Ascending aorta (tissue), 1 donor: ENCODE results near the gene TSEN2. TPM values are rescaled to one million over a fixed set of nuclear protein-coding genes. Genes with fewer than 3 reads are reported as not detected.

Experiments used
- total RNA-seq: library from RNA; depleted of rRNA; stranded (reverse); fragments of >200 nt; gene quantifications from one replicate; pipeline ENCODE4 v1.1.0, GENCODE V29; 2016

TSEN2 gene
- total RNA-seq, 1 donor from 2014 or later = 6.3 TPM

Other genes with a start within 250 kb of the TSEN2 start
- gene PPARG, start 195.4 kb upstream of the TSEN2 start, total RNA-seq = 23.5 TPM
- not detected for gene MKRN2OS, start 61.0 kb downstream of the TSEN2 start, total RNA-seq
- gene MKRN2, start 72.6 kb downstream of the TSEN2 start, total RNA-seq = 25.2 TPM
- 103 TPM for gene RAF1, start 179.6 kb downstream of the TSEN2 start, total RNA-seq